Common myeloid progenitor, CD34-positive (primary cell): ENCODE data around the gene GNAI3. TPM values are rescaled to one million over a fixed set of nuclear protein-coding genes. Genes with fewer than 3 reads are reported as not detected.

ENCODE experiments used
- CTCF ChIA-PET: fragments of 350-600 bp; sonication (Branson Sonifier 250); formaldehyde crosslinking; loops from one replicate; lab custom pipeline; 2021; ENCODE audit warnings: antibody characterized with exemption; lab: Charles Lee
- POLR2A ChIA-PET: fragments of 350-600 bp; sonication (Branson Sonifier 250); formaldehyde crosslinking; loops from one replicate; lab custom pipeline; 2021; ENCODE audit warnings: antibody characterized with exemption; lab: Charles Lee
- DNase-seq, 3 donors: peaks; one replicate each; pipeline versions ENCODE4 v3.0.0 to v3.0.0-alpha.2; 2013
- H3K27ac ChIP-seq, 2 experiments: 1 replicate in 1 of 2; 2 replicates in 1 of 2; pipeline ENCODE4 v1.7.0; 2013; ENCODE audit warnings: inconsistent platforms in 2 of 2, low read length in 2 of 2, mild to moderate bottlenecking in 2 of 2, low read depth in 1 of 2, moderate library complexity in 1 of 2; ENCODE audit not compliant: severe bottlenecking in 2 of 2, insufficient read depth in 1 of 2, poor library complexity in 1 of 2
- H3K27me3 ChIP-seq, 5 experiments: replicated peaks in 2 of 5; 1 replicate in 3 of 5; 2 replicates in 2 of 5; pipeline versions ENCODE4 v1.6.1 to v1.7.0; 2013; ENCODE audit warnings: low read length in 4 of 5, mild to moderate bottlenecking in 2 of 5, moderate library complexity in 2 of 5, inconsistent platforms in 1 of 5; ENCODE audit not compliant: insufficient read depth in 5 of 5, control insufficient read depth in 4 of 5
- H3K36me3 ChIP-seq, 4 experiments: 1 replicate in 2 of 4; 2 replicates in 2 of 4; pipeline versions ENCODE4 v1.6.1 to v1.7.0; 2013; ENCODE audit warnings: low read length in 3 of 4, control low read depth in 1 of 4, mild to moderate bottlenecking in 1 of 4; ENCODE audit not compliant: control insufficient read depth in 4 of 4, insufficient read depth in 4 of 4
- H3K4me1 ChIP-seq, 4 experiments: 1 replicate in 3 of 4; 2 replicates in 1 of 4; pipeline versions ENCODE4 v1.6.1 to v1.7.1; 2013; ENCODE audit warnings: low read length in 3 of 4, mild to moderate bottlenecking in 3 of 4, control low read depth in 1 of 4, inconsistent platforms in 1 of 4, moderate library complexity in 1 of 4; ENCODE audit not compliant: control insufficient read depth in 4 of 4, insufficient read depth in 4 of 4; ENCODE audit errors: control extremely low read depth in 1 of 4
- H3K4me3 ChIP-seq, 7 experiments: 1 replicate in 4 of 7; 2 replicates in 3 of 7; pipeline versions ENCODE4 v1.5.1 to v1.7.0; 2013; ENCODE audit warnings: mild to moderate bottlenecking in 7 of 7, low read length in 6 of 7, moderate library complexity in 6 of 7, inconsistent platforms in 2 of 7, low read depth in 2 of 7, control low read depth in 1 of 7; ENCODE audit not compliant: insufficient read depth in 4 of 7, control insufficient read depth in 1 of 7; ENCODE audit errors: extremely low read depth in 1 of 7
- H3K9me3 ChIP-seq, 5 experiments: 1 replicate in 4 of 5; 2 replicates in 1 of 5; pipeline versions ENCODE4 v1.6.1 to v1.7.1; 2013; ENCODE audit warnings: low read length in 4 of 5, mild to moderate bottlenecking in 2 of 5, inconsistent platforms in 1 of 5, low read depth in 1 of 5, moderate library complexity in 1 of 5; ENCODE audit not compliant: control insufficient read depth in 4 of 5, insufficient read depth in 2 of 5; ENCODE audit errors: control extremely low read depth in 1 of 5
- WGBS: methylation state at CpG from one replicate; pipeline ENCODE4 v1.1.5; 2013; ENCODE audit not compliant: insufficient coverage; 5-methylcytosine and 5-hydroxymethylcytosine counted together
- polyA plus RNA-seq: library from polyadenylated mRNA; unstranded; fragments of 120-200 nt; gene quantifications from one replicate; pipeline ENCODE4 v1.2.1, GENCODE V29; 2013

GNAI3 gene
- polyA plus RNA-seq = 7.1 TPM

- ChIA-PET CTCF (interaction anchor here (0.7 to 23.4 kb wide), 15 partner anchors 8 to 435 kb away, joined by 3 to 430 read pairs (median 4); partner anchors contain the start of genes AHCYL1, AMPD2, CYB561D1 and GNAT2), POLR2A (interaction anchor here (0.6 to 2.3 kb wide), 12 partner anchors 10 to 87 kb away, joined by 3 to 14 read pairs (median 4); partner anchors contain the start of genes AMPD2 and GNAT2)
Measured at GRCh38 chr1:109548321-109549267, at the start of gene GNAI3. TSS of gene GNAI3 (plus strand) at chr1:109548615. CDS start at chr1:109548721, 106 bp downstream.

GRCh38 chr1:109499081-109499480, 49.3 kb upstream of the GNAI3 start:
- 100% methylated on average over 1 of the region's 7 CpGs for WGBS
- H3K27me3 ChIP-seq = no peaks in the 10 kb centered on the region
- peaks cover 6 to 46% (median 28%) of the 10 kb centered on the region in 4 experiments for H3K36me3 ChIP-seq
- CTCF ChIA-PET = interaction anchor here (0.6 to 39.1 kb wide), 8 partner anchors 5 to 174 kb away, joined by 3 to 1203 read pairs (median 50); partner anchors contain the start of genes AMIGO1, ATXN7L2, CYB561D1 and GPR61
- H3K9me3 ChIP-seq = no peaks in the 10 kb centered on the region
- no peak overlapping the region for H3K4me3 ChIP-seq
- no peak overlapping the region for H3K27ac ChIP-seq
- POLR2A ChIA-PET = no interaction called here
- no peak for DNase-seq
- peaks cover 0 to 33% (median 20%) of the 10 kb centered on the region in 4 experiments for H3K4me1 ChIP-seq

More at GRCh38 chr1:109548321-109549267, at the start of gene GNAI3:
- WGBS = under 1% methylated on average over 55 of the region's 68 CpGs
- Histone ChIP-seq H3K4me3 (peak within 1 kb of the TSS; percentile 96 to 99 (median 98)), H3K36me3 (peaks cover 0 to 2% (median 0%) of the 10 kb centered on the region in 4 experiments), H3K9me3 (no peaks in the 10 kb centered on the region), H3K4me1 (peaks cover 21 to 35% (median 32%) of the 10 kb centered on the region in 4 experiments), H3K27me3 (no peaks in the 10 kb centered on the region), H3K27ac (peak within 1 kb of the TSS; percentile 95 to 98)
- peak; percentile 98 to 99 (median 99) for DNase-seq

- Histone ChIP-seq H3K9me3 (no peaks in the 10 kb centered on the region), H3K4me1 (peaks cover 0 to 26% (median 15%) of the 10 kb centered on the region in 4 experiments), H3K4me3 (no peak overlapping the region), H3K27ac (no peak overlapping the region), H3K27me3 (no peaks in the 10 kb centered on the region), H3K36me3 (peaks cover 6 to 46% (median 28%) of the 10 kb centered on the region in 4 experiments)
- peak; percentile 44 to 71 (median 62) for DNase-seq
- ChIA-PET CTCF (interaction anchor here (3.4 to 39.1 kb wide), 5 partner anchors 4 to 140 kb away, joined by 11 to 1203 read pairs (median 232); partner anchors contain the start of genes AMIGO1, ATXN7L2, CYB561D1 and GPR61), POLR2A (interaction anchor here (0.6 kb wide), 1 partner anchor 33 kb away, joined by 4 read pairs; no protein-coding TSS in a partner anchor)
- WGBS = 83% methylated on average over 2 of the region's 4 CpGs
Measured at GRCh38 chr1:109499661-109500536, 48.5 kb upstream of the GNAI3 start.

- 95% methylated on average over 4 of the region's 5 CpGs for WGBS
- Histone ChIP-seq H3K4me3 (no peak overlapping the region), H3K4me1 (peaks cover 0 to 23% (median 13%) of the 10 kb centered on the region in 4 experiments), H3K27ac (no peak overlapping the region), H3K27me3 (no peaks in the 10 kb centered on the region), H3K36me3 (peaks cover 6 to 42% (median 26%) of the 10 kb centered on the region in 4 experiments), H3K9me3 (no peaks in the 10 kb centered on the region)
- ChIA-PET POLR2A (no interaction called here), CTCF (interaction anchor here (11.1 to 39.1 kb wide), 4 partner anchors 3 to 33 kb away, joined by 90 to 1203 read pairs (median 232); partner anchors contain the start of genes AMIGO1, ATXN7L2, CYB561D1 and GPR61)
- DNase-seq = no peak
Measured at GRCh38 chr1:109500941-109501381, 47.5 kb upstream of the GNAI3 start.

- ChIA-PET POLR2A (no interaction called here), CTCF (interaction anchor here (2.8 to 39.1 kb wide), 4 partner anchors 10 to 32 kb away, joined by 8 to 1203 read pairs (median 161); partner anchors contain the start of genes ATXN7L2, CYB561D1 and GPR61)
- peak in 1 of 3 donors; percentile 29 for DNase-seq
- Histone ChIP-seq H3K27me3 (peaks cover 0 to 2% (median 0%) of the 10 kb centered on the region in 5 experiments), H3K27ac (no peak overlapping the region), H3K4me1 (peaks cover 0 to 23% (median 13%) of the 10 kb centered on the region in 4 experiments), H3K9me3 (no peaks in the 10 kb centered on the region), H3K36me3 (peaks cover 2 to 33% (median 20%) of the 10 kb centered on the region in 4 experiments), H3K4me3 (no peak overlapping the region)
- WGBS = 76% methylated on average over 5 of the region's 5 CpGs
Measured at GRCh38 chr1:109501644-109502363, 46.6 kb upstream of the GNAI3 start.
